H1 (cell line): ENCODE measurements around the gene KLK5. TPM values are rescaled to one million over a fixed set of nuclear protein-coding genes. Genes with fewer than 3 reads are reported as not detected.
A peak's percentile ranks its signal among the peaks of the same experiment; 100 is the strongest.

Experiments used
- CTCF ChIA-PET: fragments of 300-600 bp; sonication (Branson Sonifier 250); formaldehyde crosslinking; loops from one replicate; lab custom pipeline; 2021; ENCODE audit not compliant: partially characterized antibody; lab: Charles Lee
- POLR2A ChIA-PET: fragments of 300-600 bp; sonication (Branson Sonifier 250); formaldehyde crosslinking; loops from one replicate; lab custom pipeline; 2021; ENCODE audit warnings: inconsistent platforms; ENCODE audit not compliant: partially characterized antibody; lab: Charles Lee
- DNase-seq, 2 experiments: peaks; one replicate each; pipeline versions ENCODE4 v3.0.0 to v3.0.0-alpha.2; 2010 to 2022; ENCODE audit warnings: low spot score in 2 of 2, low read depth in 1 of 2, mixed read lengths in 1 of 2
- FAIRE-seq: peaks from 2 replicates; lab custom pipeline; 2011; peaks lifted over from hg19 to GRCh38; lab: Jason Lieb, UNC
- H2AFZ ChIP-seq: 2 replicates; pipeline ENCODE4 v1.8.1; 2012; ENCODE audit warnings: low read length, inconsistent platforms
- H2AK5ac ChIP-seq: 2 replicates; pipeline ENCODE4 v1.6.1; 2013; ENCODE audit warnings: low read depth, low read length
- H2BK120ac ChIP-seq: replicated peaks from 2 replicates; pipeline ENCODE3; 2013; ENCODE audit warnings: low read depth, low read length, inconsistent platforms
- H2BK12ac ChIP-seq: 2 replicates; pipeline ENCODE4 v1.6.1; 2013; ENCODE audit warnings: low read depth, low read length
- H2BK15ac ChIP-seq: 2 replicates; pipeline ENCODE4 v1.6.1; 2013; ENCODE audit warnings: low read length
- H2BK20ac ChIP-seq: 2 replicates; pipeline ENCODE4 v1.6.1; 2013; ENCODE audit warnings: low read length
- H2BK5ac ChIP-seq: 2 replicates; pipeline ENCODE4 v1.6.1; 2013; ENCODE audit warnings: low read depth, low read length
- H3K14ac ChIP-seq: 2 replicates; pipeline ENCODE4 v1.6.1; 2013; ENCODE audit warnings: inconsistent platforms; ENCODE audit not compliant: insufficient read length
- H3K18ac ChIP-seq: 2 replicates; pipeline ENCODE4 v1.6.1; 2013; ENCODE audit warnings: low read length; ENCODE audit errors: extremely low read depth
- H3K23ac ChIP-seq: 2 replicates; pipeline ENCODE4 v1.6.1; 2013; ENCODE audit warnings: inconsistent platforms; ENCODE audit not compliant: insufficient read length
- H3K23me2 ChIP-seq: 2 replicates; pipeline ENCODE4 v1.6.1; 2013; ENCODE audit warnings: low read depth, low read length
- H3K27ac ChIP-seq: 2 replicates; pipeline ENCODE4 v1.6.1; 2011; ENCODE audit warnings: low read depth, low read length, inconsistent platforms
- H3K27me3 ChIP-seq, 4 experiments: replicated peaks in 1 of 4; 1 replicate in 1 of 4; 2 replicates in 3 of 4; pipeline versions ENCODE4 v1.6.1 to v1.8.1; 2011 to 2013; ENCODE audit warnings: low read length in 3 of 4, mild to moderate bottlenecking in 3 of 4, inconsistent platforms in 2 of 4, mixed read lengths in 2 of 4, moderate library complexity in 1 of 4; ENCODE audit not compliant: control insufficient read depth in 3 of 4, insufficient read depth in 3 of 4; ENCODE audit errors: extremely low read depth in 1 of 4
- H3K36me3 ChIP-seq, 4 experiments: 2 replicates each; pipeline versions ENCODE4 v1.6.1 to v1.8.1; 2011 to 2013; ENCODE audit warnings: mild to moderate bottlenecking in 4 of 4, low read length in 3 of 4, moderate library complexity in 2 of 4, control low read depth in 1 of 4, inconsistent platforms in 1 of 4; ENCODE audit not compliant: insufficient read depth in 4 of 4, control insufficient read depth in 2 of 4
- H3K4ac ChIP-seq: replicated peaks from 2 replicates; pipeline ENCODE3; 2013; ENCODE audit warnings: low read length, low read depth, mixed read lengths, inconsistent platforms; ENCODE audit not compliant: insufficient read length
- H3K4me1 ChIP-seq, 4 experiments: replicated peaks in 1 of 4; 1 replicate in 1 of 4; 2 replicates in 3 of 4; pipeline versions ENCODE4 v1.6.1 to v1.8.1; 2011 to 2013; ENCODE audit warnings: low read length in 3 of 4, inconsistent platforms in 2 of 4, mixed read lengths in 1 of 4; ENCODE audit not compliant: insufficient read depth in 4 of 4, control insufficient read depth in 3 of 4
- H3K4me2 ChIP-seq, 2 experiments: 2 replicates each; pipeline versions ENCODE4 v1.6.1 to v1.8.1; 2011 to 2013; ENCODE audit warnings: low read depth in 2 of 2, low read length in 2 of 2, control low read depth in 1 of 2, inconsistent platforms in 1 of 2, mild to moderate bottlenecking in 1 of 2; ENCODE audit not compliant: insufficient read depth in 1 of 2
- H3K4me3 ChIP-seq, 4 experiments: fragments of 200-600, 300-600 bp in 1 of 4; sonication (generic), shearing (Covaris generic), sonication (Bioruptor Twin) in 1 of 4; 2 replicates each; pipeline versions ENCODE4 v1.5.1 to v1.8.1; 2011 to 2016; ENCODE audit warnings: low read length in 4 of 4, low read depth in 3 of 4, control low read depth in 2 of 4, inconsistent platforms in 2 of 4, mild to moderate bottlenecking in 2 of 4, mixed read lengths in 1 of 4, moderate library complexity in 1 of 4; ENCODE audit not compliant: insufficient read depth in 2 of 4; ENCODE audit errors: extremely low read depth in 1 of 4
- H3K56ac ChIP-seq: replicated peaks from 2 replicates; pipeline ENCODE3; 2013; ENCODE audit warnings: low read depth, mild to moderate bottlenecking, mixed read lengths, low read length, inconsistent platforms; ENCODE audit not compliant: insufficient read length
- H3K79me1 ChIP-seq: 2 replicates; pipeline ENCODE4 v1.6.1; 2013; ENCODE audit warnings: low read depth, low read length, control low read depth
- H3K79me2 ChIP-seq, 2 experiments: 2 replicates each; pipeline versions ENCODE4 v1.6.1 to v1.8.1; 2012 to 2013; ENCODE audit warnings: low read length in 2 of 2, mild to moderate bottlenecking in 2 of 2, inconsistent platforms in 1 of 2; ENCODE audit not compliant: insufficient read depth in 2 of 2, control insufficient read depth in 1 of 2
- H3K9ac ChIP-seq, 4 experiments: replicated peaks in 1 of 4; 1 replicate in 1 of 4; 2 replicates in 3 of 4; pipeline versions ENCODE4 v1.6.1 to v1.8.1; 2011 to 2013; ENCODE audit warnings: low read depth in 3 of 4, low read length in 3 of 4, control low read depth in 2 of 4, mild to moderate bottlenecking in 2 of 4, moderate library complexity in 2 of 4, inconsistent platforms in 1 of 4; ENCODE audit errors: extremely low read depth in 1 of 4
- H3K9me3 ChIP-seq, 2 experiments: 2 replicates each; pipeline versions ENCODE4 v1.6.1 to v1.8.1; 2012 to 2013; ENCODE audit warnings: mild to moderate bottlenecking in 2 of 2, moderate library complexity in 2 of 2, control low read depth in 1 of 2, inconsistent platforms in 1 of 2, low read depth in 1 of 2, low read length in 1 of 2, mixed read lengths in 1 of 2; ENCODE audit not compliant: insufficient read depth in 2 of 2
- H4K20me1 ChIP-seq, 2 experiments: replicated peaks in 1 of 2; 2 replicates each; pipeline versions ENCODE3 to v1.8.1; 2011 to 2013; ENCODE audit warnings: inconsistent platforms in 2 of 2, low read length in 2 of 2, mild to moderate bottlenecking in 1 of 2; ENCODE audit not compliant: insufficient read depth in 2 of 2, control insufficient read depth in 1 of 2
- H4K5ac ChIP-seq: 2 replicates; pipeline ENCODE4 v1.6.1; 2013; ENCODE audit warnings: low read length, low read depth, mixed read lengths, inconsistent platforms; ENCODE audit not compliant: insufficient read length
- H4K8ac ChIP-seq: 2 replicates; pipeline ENCODE4 v1.8.0; 2013; ENCODE audit warnings: mild to moderate bottlenecking, moderate library complexity, low read length, inconsistent platforms; ENCODE audit not compliant: insufficient read depth; ENCODE audit errors: extremely low read depth
- H4K91ac ChIP-seq: replicated peaks from 2 replicates; pipeline ENCODE3; 2013; ENCODE audit warnings: low read length, mixed read lengths, inconsistent platforms; ENCODE audit not compliant: insufficient read length
- ASH2L ChIP-seq: fragments of 200-600, 300-600 bp; sonication (generic); IDR thresholded peaks from one replicate; pipeline ENCODE4 v1.7.1; 2017; ENCODE audit warnings: low read length
- CBX5 ChIP-seq: fragments of 300-800, 300-1000 bp; sonication (generic); IDR thresholded peaks from 2 replicates; pipeline ENCODE4 v1.7.1; 2016; ENCODE audit warnings: antibody characterized with exemption, low read length, low read depth
- EGR1 ChIP-seq: IDR thresholded peaks from 2 replicates; pipeline ENCODE4 v1.6.1; 2011; ENCODE audit warnings: low read depth, low read length, borderline replicate concordance
- GABPA ChIP-seq: IDR thresholded peaks from 2 replicates; pipeline ENCODE4 v1.6.1; 2011; ENCODE audit warnings: mild to moderate bottlenecking, low read length, moderate library complexity, borderline replicate concordance; ENCODE audit not compliant: insufficient read depth
- GTF2F1 ChIP-seq: IDR thresholded peaks from 2 replicates; pipeline ENCODE4 v1.6.1; 2012; ENCODE audit warnings: low read depth, low read length, improper control_type of control experiment, borderline replicate concordance
- JUND ChIP-seq: IDR thresholded peaks from 2 replicates; pipeline ENCODE4 v1.6.1; 2011; ENCODE audit warnings: mild to moderate bottlenecking, improper control_type of control experiment, low read length
- NANOG ChIP-seq: IDR thresholded peaks from 2 replicates; pipeline ENCODE4 v1.6.1; 2011; ENCODE audit warnings: low read length, low read depth, mild to moderate bottlenecking, inconsistent platforms; ENCODE audit not compliant: insufficient read depth, poor library complexity, severe bottlenecking
- RNF2 ChIP-seq: fragments of 200-900, 300-1000 bp; sonication (generic); IDR thresholded peaks from 2 replicates; pipeline ENCODE4 v1.7.1; 2016; ENCODE audit warnings: borderline replicate concordance, low read depth, mild to moderate bottlenecking, antibody characterized with exemption, low read length; ENCODE audit not compliant: poor library complexity, severe bottlenecking; ENCODE audit errors: missing control alignments
- SAP30 ChIP-seq: fragments of 300-600 bp; sonication (generic); IDR thresholded peaks from 2 replicates; pipeline ENCODE4 v1.7.1; 2012; ENCODE audit warnings: low read length, moderate library complexity, mild to moderate bottlenecking, inconsistent platforms; ENCODE audit not compliant: insufficient read depth, insufficient replicate concordance
- SP1 ChIP-seq: IDR thresholded peaks from 2 replicates; pipeline ENCODE4 v1.6.1; 2011; ENCODE audit warnings: low read depth, low read length
- SP2 ChIP-seq: IDR thresholded peaks from 2 replicates; pipeline ENCODE4 v1.6.1; 2012; ENCODE audit warnings: mild to moderate bottlenecking, low read length, inconsistent platforms
- SRF ChIP-seq: IDR thresholded peaks from 2 replicates; pipeline ENCODE4 v1.6.1; 2011; ENCODE audit warnings: mild to moderate bottlenecking, low read depth, low read length, moderate library complexity
- whole genome bisulfite sequencing, 2 experiments: shearing (Covaris generic) in 1 of 2; methylation state at CpG; one replicate each; pipeline versions ENCODE4 v1.1.6 to v1.1.7; 2013 to 2015; ENCODE audit warnings: low lambda C conversion rate in 2 of 2, mixed read lengths in 2 of 2, inconsistent platforms in 1 of 2, low coverage in 1 of 2, missing lambda C conversion rate in 1 of 2; ENCODE audit not compliant: insufficient replicate concordance in 2 of 2, insufficient coverage in 1 of 2, insufficient read length in 1 of 2; ENCODE audit errors: extremely low coverage in 1 of 2, missing lambda C conversion rate in 1 of 2; 5-methylcytosine and 5-hydroxymethylcytosine counted together
- polyA plus RNA-seq, 7 experiments: library from polyadenylated mRNA; depleted of rRNA in 3 of 7; stranded (reverse) in 5 of 7; unstranded in 2 of 7; fragments of >200 nt in 5 of 7; fragments of 200-250 nt in 2 of 7; gene quantifications; 1 replicate in 5 of 7; 2 replicates in 1 of 7; 4 replicates in 1 of 7; pipeline versions ENCODE4 v1.2.1 to v1.2.3, GENCODE V29; 2011 to 2013; ENCODE audit warnings: missing spikeins in 2 of 7, mixed read lengths in 2 of 7
- total RNA-seq: library from RNA; stranded (reverse); fragmentation: NEBNext Ultra II Directional; extraction: Animal tissue kit (Norgen Biotek cat#: 25700); gene quantifications from 2 replicates; pipeline ENCODE4 v1.2.1, GENCODE V29; 2021
- TF ChIP-seq, protein P1 (sequence below): IDR thresholded peaks from 2 replicates; pipeline ENCODE4 v1.6.1; 2012; ENCODE audit warnings: inconsistent platforms

KLK5 gene
- total and polyA plus RNA-seq, 2 of the 8 experiments (the other 6 are each of a cell fraction or from before 2014, with no cell fraction given), result 0.76 to 2.0 TPM

DNA sequence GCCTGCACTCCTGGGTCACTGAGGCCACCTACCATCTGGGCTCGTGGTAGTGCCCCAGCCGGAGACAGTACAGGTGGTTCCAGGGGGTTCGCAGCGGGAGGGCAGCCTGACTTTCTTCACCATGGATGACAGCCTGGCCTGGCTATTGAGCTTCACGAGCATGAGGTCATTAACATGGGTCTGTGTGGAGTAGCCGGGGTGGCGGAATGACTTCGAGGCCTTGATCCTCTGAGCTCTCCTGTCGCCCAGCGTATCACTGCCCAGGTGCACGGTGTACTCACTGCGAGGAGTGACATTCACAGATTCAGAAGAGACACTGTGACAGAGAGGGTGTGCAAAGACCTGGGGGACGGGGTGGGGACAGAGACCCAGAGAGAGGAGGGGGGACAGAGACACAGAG, 27.4 kb upstream of the KLK5 start:
- H2BK20ac ChIP-seq, result no peak overlapping the region
- no peaks in the 10 kb centered on the region for H3K9me3 ChIP-seq
- peaks cover 0 to 6% (median 1%) of the 10 kb centered on the region in 4 experiments; a peak in 2 of 7 replicates for H3K27me3 ChIP-seq
- WGBS, 2 experiments, result 65% methylated on average over 12 of the region's 13 CpGs; no CpG with 5 or more reads in 1 of the 2 experiments
- H3K9ac ChIP-seq, result no peak overlapping the region; a peak in 1 of 7 replicates
- H3K56ac ChIP-seq, result no peak overlapping the region
- H2BK120ac ChIP-seq, result no peak overlapping the region
- no peak overlapping the region for H4K5ac ChIP-seq
- no peak overlapping the region for H3K14ac ChIP-seq
- no peaks in the 10 kb centered on the region for H3K79me1 ChIP-seq
- FAIRE-seq (no peak), DNase-seq (no peak)
- H3K23me2 ChIP-seq, result peaks cover 2% of the 10 kb centered on the region; the same call in 1 of the 2 replicates
- no peaks in the 10 kb centered on the region for H3K79me2 ChIP-seq
- no peak overlapping the region for H2BK5ac ChIP-seq
- H4K20me1 ChIP-seq, result no peaks in the 10 kb centered on the region
- ChIA-PET CTCF (interaction anchor here (1.2 to 1.3 kb wide), 3 partner anchors 22 to 116 kb away, joined by 3 to 4 read pairs (median 3); no protein-coding TSS in a partner anchor), POLR2A (interaction anchor here (0.7 to 1.1 kb wide), 3 partner anchors 14 to 37 kb away, joined by 3 to 4 read pairs (median 4); no protein-coding TSS in a partner anchor)
- H4K91ac ChIP-seq, result no peak overlapping the region
- H3K4ac ChIP-seq, result no peak overlapping the region
- H3K36me3 ChIP-seq, result 0 out of 8 replicates have a peak, but pooled peaks cover 0 to 3% (median 0%) of the 10 kb centered on the region in 4 experiments
- peaks cover 3 to 30% (median 16%) of the 10 kb centered on the region in 4 experiments; a peak in 5 of 7 replicates for H3K4me1 ChIP-seq
- H2BK12ac ChIP-seq, result no peak overlapping the region
- no peak overlapping the region for H3K4me3 ChIP-seq
- H3K27ac ChIP-seq, result no peak overlapping the region
- H3K23ac ChIP-seq, result no peak overlapping the region
- H2AK5ac ChIP-seq, result no peak overlapping the region
- peak overlapping the region in 1 of 2 experiments; percentile 20; a peak in 1 of 4 replicates for H3K4me2 ChIP-seq
- no peak overlapping the region for H2AFZ ChIP-seq
- H3K18ac ChIP-seq, result peak overlapping the region; percentile 60; the same call in 1 of the 2 replicates
- H4K8ac ChIP-seq, result no peak overlapping the region
- no peak overlapping the region for H2BK15ac ChIP-seq
- TF ChIP-seq CBX5 (no peak), NANOG (no peak), JUND (no peak), RNF2 (no peak), GABPA (no peak), SAP30 (no peak), GTF2F1 (no peak), SRF (no peak), ASH2L (no peak), SP1 (no peak), EGR1 (no peak), SP2 (no peak)
- TF ChIP-seq, protein P1, sequence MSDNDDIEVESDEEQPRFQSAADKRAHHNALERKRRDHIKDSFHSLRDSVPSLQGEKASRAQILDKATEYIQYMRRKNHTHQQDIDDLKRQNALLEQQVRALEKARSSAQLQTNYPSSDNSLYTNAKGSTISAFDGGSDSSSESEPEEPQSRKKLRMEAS, result no peak
